Ovary (tissue), 3 donors: ENCODE measurements around the gene NDUFB11.

Experiments used
- EP300 ChIP-seq: sonication (generic); formaldehyde crosslinking; IDR thresholded peaks from one replicate; pipeline ENCODE4 v1.6.1; 2017; ENCODE audit warnings: antibody characterized with exemption
- POLR2A ChIP-seq: fragments of 450-650 bp; IDR thresholded peaks from one replicate; pipeline ENCODE4 v1.6.1; 2017; ENCODE audit warnings: antibody characterized with exemption, mild to moderate bottlenecking, moderate library complexity
- TF ChIP-seq, protein P1 (sequence below), 3 donors: fragments of 450-650 bp in 2 of 3; fragments of 200-600 bp in 1 of 3; IDR thresholded peaks; one replicate each; pipeline versions ENCODE4 v1.5.1 to v1.8.0; 2016 to 2022; ENCODE audit warnings: antibody characterized with exemption in 3 of 3, mild to moderate bottlenecking in 1 of 3
- donor health status: DM: no; HTN: no; CAD: no.

DNA sequence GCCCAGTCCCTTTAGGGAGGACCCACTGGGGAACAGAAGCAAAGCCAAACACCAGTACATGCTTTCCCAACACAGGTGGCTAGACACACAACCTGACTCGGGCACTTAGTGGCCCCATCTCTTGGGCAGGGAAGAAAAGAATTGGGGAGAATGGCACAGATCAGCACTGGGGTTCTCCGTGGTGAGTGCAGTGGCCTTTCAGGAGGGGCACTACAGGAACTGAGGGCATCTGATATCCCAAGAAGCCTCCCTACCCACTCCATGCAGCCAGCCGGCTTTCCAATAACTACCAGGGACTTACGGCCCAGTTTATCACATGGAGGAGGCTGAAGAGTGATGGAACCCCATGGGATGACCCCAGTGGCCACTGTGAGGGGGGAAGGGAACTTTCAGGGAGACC, 43.3 kb downstream of the NDUFB11 start:
- TF ChIP-seq POLR2A (no peak), EP300 (no peak)
- TF ChIP-seq, protein P1, sequence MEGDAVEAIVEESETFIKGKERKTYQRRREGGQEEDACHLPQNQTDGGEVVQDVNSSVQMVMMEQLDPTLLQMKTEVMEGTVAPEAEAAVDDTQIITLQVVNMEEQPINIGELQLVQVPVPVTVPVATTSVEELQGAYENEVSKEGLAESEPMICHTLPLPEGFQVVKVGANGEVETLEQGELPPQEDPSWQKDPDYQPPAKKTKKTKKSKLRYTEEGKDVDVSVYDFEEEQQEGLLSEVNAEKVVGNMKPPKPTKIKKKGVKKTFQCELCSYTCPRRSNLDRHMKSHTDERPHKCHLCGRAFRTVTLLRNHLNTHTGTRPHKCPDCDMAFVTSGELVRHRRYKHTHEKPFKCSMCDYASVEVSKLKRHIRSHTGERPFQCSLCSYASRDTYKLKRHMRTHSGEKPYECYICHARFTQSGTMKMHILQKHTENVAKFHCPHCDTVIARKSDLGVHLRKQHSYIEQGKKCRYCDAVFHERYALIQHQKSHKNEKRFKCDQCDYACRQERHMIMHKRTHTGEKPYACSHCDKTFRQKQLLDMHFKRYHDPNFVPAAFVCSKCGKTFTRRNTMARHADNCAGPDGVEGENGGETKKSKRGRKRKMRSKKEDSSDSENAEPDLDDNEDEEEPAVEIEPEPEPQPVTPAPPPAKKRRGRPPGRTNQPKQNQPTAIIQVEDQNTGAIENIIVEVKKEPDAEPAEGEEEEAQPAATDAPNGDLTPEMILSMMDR (IDR thresholded peaks at IDR 0.05), result no peak
